ENCODE results near the gene FXYD1.
"Not testable (repeated sequence)": the region's sequence is repeated elsewhere in the genome, so short reads cannot be mapped to it uniquely, and the experiment has no call there.

FXYD1 gene

DNA sequence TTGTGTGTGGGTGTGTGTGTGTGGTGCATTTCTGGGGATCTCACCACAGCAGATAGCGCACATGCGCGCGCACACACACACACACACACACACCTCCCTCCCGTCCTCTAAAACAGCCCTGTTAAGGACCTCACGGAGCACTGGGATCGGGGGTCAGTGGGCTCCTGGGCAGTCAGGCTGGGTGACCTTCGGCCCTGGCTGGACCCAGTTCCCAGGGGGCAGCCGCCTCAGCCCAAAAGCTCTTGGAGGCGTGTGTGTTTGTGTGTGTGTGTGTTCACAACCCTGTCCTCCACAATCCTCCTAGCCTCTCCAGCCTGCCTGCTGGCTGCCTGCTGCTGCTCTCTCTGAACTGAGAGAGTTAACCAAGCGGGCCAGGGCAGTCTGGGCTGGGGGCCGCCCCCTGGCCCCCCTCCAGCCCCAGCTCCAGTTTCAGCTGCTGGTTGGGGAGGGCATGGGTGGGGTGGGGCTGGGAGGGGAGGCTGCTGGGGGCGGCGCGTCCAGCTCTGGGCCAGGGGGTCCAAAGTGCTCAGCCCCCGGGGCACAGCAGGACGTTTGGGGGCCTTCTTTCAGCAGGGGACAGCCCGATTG, at the start of gene FXYD1:
Gene FXYD1 (plus strand): TSS at position 520 of the 588 bp plus-strand sequence. CDS start 1,256 bp downstream, outside the sequence.
- no peak for DNase-seq

DNA sequence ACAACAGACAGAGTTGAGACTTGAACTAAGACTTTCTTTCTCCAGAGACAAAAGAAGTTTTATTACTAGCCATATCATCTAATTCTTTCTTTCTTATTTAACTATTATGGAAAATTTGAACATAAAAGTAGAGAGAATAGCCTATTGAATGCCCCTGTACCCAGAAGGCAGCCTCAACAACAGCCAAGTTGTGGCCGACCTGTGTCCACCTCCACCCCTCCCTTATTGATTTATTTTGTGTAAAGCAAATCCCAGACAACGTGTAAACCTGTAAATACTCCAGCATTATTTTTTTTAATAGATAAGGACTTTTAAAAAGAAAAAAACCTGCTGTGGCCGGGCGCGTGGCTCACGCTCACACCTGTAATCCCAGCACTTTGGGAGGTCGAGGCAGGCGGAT, 49.1 kb upstream of the FXYD1 start:
- no peak for DNase-seq

- no peak for DNase-seq
Measured at GRCh38 chr19:35090160-35090505, 48.5 kb upstream of the FXYD1 start.

DNA sequence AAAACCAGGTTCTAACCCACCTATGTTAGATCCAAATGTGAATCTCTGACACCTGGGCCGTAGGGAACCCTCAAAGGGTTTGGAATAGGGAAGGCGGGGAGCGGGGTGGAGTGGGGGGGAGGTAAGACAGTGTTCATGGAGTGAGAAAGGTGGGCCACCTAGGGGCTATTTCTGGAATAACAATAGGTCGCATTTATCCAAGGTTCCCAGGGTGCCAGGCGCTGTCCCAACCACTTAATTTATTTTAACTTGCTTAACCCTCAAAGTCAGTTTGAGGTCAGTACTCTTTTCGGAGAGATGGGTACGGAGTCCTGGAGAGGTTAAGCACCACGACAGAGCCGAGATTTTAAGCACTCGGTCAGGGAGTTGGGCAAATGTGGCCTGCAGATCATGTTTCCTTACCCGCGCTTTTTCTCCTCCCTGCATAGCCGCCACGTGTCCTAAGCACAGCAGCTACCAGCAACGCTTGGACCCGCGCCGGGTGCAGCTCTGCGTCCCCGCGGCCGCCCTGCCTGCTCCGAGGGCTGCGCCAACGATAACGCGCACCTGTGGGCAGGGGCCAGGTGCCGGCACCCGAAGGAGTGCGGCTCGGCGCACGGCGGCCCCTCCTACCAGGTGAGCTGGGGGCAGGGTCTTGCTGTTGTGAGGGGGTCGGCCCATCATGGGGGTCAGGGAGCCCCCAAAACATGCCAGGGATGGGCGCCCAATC, 48.0 kb upstream of the FXYD1 start:
- DNase-seq: peak; percentile 70

GRCh38 chr19:35093430-35093829, 45.2 kb upstream of the FXYD1 start:
- peak; percentile 32 for DNase-seq

- DNase-seq: no peak
Measured at GRCh38 chr19:35093941-35094647, 44.5 kb upstream of the FXYD1 start.

DNA sequence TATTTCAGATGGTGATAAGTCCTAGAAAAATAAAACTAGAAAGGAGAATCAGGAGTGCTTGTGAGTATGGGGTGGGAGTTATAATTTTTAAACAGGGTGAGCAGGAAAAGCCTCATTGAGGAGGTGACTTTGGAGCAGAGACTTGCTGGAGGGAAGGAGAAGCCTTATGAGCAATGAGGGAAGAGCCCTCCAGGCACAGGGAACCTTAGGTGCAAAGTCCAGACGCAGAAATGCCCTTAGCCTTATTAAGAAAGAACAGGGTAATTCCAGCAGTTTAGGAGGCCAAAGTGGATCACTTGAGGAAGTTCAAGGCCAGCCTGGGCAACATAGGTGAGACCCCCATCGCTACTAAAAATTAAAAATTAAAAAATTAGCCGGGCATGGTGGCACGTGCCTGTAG, 44.0 kb upstream of the FXYD1 start:
- no peak for DNase-seq

DNA sequence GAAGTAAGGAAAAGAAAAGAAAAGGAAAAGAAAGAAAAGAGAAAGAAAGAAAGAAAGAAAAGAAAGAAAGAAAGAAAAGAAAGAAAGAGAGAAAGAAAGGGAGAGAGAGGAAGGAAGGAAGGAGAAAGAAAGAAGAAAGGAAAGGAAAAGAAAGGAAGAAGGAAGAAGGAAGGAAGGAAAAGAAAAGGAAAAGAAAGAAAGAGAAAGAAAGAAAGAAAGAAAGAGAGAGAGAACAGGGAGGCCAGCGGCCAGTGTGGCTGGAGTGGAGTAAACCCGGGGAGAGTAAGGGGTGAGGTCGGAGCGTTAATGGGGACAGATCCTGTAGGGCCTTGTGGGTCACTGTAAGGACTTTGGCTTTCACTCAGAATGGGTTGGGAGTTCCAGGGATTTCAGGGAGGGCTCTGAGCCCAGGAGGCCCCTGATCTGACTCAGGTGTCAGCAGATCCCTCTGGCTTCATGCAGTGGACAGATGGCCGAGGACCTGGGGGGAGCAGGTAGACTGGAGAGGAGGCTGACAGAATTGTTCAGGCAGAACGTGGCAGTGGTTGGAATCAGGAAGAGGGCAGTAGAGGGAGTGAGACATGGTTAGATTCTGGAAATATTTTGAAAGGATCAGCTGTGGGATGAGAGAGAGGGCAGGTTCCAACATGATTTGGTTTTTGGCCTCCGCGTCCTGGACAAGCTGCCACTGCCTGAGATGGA, 42.8 kb upstream of the FXYD1 start:
- no peak for DNase-seq

DNA sequence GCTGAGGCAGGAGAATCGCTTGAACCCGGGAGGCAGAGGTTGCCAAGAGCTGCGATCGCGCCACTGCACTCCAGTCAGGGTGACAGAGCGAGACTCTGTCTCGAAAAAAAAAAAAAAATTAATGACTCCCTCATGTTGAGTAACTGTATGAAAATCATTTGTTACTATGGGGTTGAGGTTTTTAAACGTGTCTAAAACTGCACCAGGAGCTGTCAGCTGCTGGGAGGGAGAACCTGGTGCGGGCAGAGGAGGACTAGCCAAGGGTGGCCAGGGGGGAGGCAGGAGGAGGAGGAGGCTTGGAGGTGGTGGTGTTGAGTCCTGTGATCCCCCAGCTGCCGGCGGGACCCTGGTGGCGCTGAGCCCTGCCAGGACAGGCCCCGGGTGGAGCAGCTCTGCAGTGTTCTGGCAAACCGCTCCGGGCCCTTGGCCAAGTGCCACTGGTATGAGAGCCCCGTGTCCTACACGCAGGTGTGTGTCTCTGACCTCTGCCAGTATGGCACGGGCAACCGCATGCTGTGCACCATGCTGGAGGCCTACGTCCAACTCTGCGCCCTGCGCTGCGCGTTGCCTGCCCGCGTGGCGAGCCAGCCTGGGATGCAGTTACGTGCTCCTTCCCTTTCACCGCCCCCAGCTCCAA, 40.1 kb upstream of the FXYD1 start:
- DNase-seq: no peak

GRCh38 chr19:35099155-35099896, 39.3 kb upstream of the FXYD1 start:
- DNase-seq: no peak

GRCh38 chr19:35099897-35100275, 38.7 kb upstream of the FXYD1 start:
- DNase-seq: no peak

DNA sequence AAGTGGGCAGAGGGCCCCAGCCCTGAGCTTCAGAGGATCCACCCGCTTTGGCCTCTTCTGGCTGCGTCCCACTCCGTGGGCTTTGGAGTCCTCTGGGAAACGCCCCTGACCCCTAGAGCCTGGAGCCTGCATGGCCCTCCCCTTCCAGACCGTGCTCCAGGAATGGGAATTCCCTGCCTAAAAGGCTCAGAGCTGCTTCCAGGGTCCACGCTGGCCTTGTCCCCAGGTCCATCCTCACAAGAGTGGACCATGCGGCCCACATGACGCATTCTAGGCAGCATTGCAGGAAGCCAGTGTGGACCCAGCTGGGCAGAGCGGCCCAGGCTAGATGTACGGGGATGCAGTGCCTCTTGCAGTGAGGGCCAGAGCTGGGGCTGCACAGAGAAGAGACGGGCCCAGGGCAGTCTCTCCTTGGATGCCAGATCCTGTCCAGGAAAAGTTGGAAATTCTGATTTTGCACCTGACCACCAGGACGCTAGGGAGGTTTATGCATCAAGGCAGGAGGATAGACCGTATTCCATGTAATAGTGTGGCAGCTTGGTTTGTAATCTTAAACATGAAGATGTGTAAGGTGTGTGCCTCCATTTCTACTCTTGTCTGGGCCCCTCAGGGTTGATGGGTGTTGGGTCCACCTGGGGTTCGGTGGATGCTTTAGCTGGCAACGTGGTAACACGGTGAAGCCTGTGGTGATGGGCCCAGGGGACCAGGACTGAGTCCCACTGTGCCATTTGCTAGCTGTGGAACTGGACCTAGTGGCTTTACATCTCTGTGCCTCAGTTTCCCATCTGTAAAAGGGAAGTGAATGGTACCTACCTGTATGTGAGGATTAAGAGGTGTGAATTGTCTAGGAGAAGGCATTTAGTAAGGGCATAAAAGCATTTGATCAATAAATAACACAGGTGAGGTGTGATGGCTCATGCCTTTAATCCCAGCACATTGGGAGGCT, 37.8 kb upstream of the FXYD1 start:
- DNase-seq: no peak

- DNase-seq: not testable (repeated sequence)
Measured at GRCh38 chr19:35101949-35102348, 36.7 kb upstream of the FXYD1 start.

GRCh38 chr19:35103614-35104013, 35.0 kb upstream of the FXYD1 start:
- DNase-seq: not testable (repeated sequence)

DNA sequence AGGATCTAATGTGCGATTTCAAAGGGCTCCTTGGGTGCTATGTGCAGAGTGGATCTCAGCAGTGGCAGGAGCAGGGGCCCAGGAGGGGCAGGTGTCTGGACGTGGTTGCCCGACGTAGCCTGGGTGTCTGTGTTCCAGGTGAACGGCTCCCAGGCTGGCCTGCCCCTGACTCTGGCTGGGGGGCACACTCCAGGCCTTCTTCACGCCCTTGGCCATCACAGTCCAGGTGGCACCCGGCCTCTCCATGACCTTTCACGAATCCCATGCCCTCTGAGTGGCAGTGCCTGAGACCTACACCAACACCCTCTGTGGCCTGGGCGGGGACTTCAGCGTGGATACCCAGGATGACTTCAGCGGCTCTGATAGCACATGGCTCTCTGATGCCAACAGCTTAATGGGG, 34.3 kb upstream of the FXYD1 start:
- no peak for DNase-seq

GRCh38 chr19:35105047-35105410, 33.6 kb upstream of the FXYD1 start:
- no peak for DNase-seq

DNA sequence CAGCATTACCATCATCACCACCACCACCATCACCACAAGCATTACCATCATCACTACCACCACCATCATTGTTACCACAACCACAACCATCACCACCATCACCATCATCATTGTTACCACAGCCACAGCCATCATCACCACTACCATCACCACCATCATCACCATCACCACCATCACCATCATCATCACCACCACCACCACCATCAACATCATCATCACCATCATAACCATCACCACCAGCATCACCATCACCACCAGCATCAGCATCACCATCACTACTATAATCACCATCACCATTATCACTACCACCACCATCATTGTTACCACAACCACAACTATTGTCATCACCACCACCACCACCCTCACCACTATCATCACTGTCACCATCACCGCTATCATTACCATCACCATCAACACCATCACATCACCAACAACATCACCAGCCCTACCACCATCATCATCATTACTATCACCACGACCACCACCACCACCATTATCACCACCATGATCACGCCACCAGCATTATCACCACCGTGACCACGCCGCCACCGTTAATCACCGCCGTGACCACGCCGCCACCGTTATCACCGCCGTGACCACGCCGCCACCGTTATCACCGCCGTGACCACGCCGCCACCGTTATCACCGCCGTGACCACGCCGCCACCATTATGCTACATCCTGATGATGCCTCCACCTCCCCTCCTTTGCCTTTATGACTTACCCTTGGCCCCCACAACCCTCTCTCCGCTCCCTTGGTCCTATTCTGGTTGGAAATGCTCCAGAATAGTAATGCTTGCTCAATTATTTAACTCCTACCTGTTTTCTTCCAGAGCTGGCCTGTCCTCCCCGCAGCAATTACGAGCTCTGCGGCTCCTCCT, 33.0 kb upstream of the FXYD1 start:
- DNase-seq: no peak

GRCh38 chr19:35106291-35106583, 32.4 kb upstream of the FXYD1 start:
- DNase-seq: no peak

DNA sequence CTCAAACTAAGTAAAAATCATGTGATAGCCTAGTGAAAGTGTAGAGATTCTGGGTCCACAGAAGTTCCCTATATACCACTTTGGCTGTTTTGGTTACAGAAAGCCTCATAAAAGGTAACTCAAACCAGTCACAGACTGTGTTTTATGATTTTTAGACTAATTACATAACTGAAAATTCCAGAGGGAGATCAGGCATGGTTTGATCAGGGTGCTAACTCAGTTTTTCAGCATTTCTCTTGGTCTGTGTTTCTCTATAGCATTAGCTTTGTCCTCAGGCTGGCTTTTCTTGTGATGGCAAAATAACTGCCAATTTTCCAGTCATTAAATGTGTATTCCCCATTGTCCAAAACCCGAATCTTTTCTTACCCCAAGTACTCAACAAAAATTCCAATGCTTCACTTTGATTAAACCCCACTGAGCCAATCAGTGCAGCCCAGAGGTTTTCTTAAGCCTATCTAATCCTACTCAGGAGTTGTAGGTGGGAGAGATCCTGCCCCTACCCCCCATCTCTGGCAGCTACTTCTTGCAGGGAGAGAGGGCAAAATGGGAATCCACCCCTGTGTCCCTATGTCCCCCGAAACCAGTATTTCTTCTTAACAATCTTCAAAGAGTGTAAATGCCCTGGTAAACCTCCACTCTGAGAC, 31.6 kb upstream of the FXYD1 start:
- DNase-seq: no peak

- no peak for DNase-seq
Measured at GRCh38 chr19:35107545-35107944, 31.1 kb upstream of the FXYD1 start.

Data from NCI-H2227 treated with DMSO at 0.1 percent for 48 hours (cell line).